Measurements from ENCODE around the gene PTPRC. TPM values are rescaled to one million over a fixed set of nuclear protein-coding genes. Genes with fewer than 3 reads are reported as not detected.

PTPRC gene
- polyA plus RNA-seq, 4 donors = 5.6 to 8.5 (median 6.4) TPM

GRCh38 chr1:198794498-198794897 lies 155.7 kb downstream of the PTPRC start:
- no peak for DNase-seq (ENCODE audit: low read depth in 4 of 4, low spot score in 3 of 4)

DNA sequence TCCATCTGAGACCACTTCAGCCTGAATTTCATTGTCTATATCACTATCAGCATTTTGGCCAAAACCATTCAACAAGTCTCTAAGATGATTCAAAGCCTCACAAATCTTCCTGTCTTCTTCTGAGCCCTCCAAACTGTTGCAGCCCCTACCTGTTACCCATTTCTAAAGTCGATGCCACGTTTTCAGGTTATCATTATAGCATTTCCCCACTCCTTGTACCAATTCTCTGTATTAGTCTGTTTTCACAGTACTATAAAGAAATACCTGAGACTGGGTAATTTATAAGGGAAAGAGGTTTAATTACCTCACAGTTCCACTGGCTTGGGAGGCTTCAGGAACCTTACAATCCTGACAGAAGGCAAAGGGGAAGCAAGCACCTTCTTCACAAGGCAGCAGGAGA lies 158.8 kb downstream of the PTPRC start:
- DNase-seq (ENCODE audit: low read depth in 4 of 4, low spot score in 3 of 4) = no peak

- DNase-seq (ENCODE audit: low read depth in 4 of 4, low spot score in 3 of 4) = no peak
Measured at GRCh38 chr1:198798923-198799386, 160.1 kb downstream of the PTPRC start.

GRCh38 chr1:198805498-198806151 lies 166.8 kb downstream of the PTPRC start:
- DNase-seq (ENCODE audit: low read depth in 4 of 4, low spot score in 3 of 4) = no peak

- DNase-seq (ENCODE audit: low read depth in 4 of 4, low spot score in 3 of 4) = no peak
Measured at GRCh38 chr1:198806861-198807260, 168.0 kb downstream of the PTPRC start.

Other genes starting within 250 kb of the PTPRC start
- gene ATP6V1G3, start 98.4 kb upstream of the PTPRC start, polyA plus RNA-seq (ENCODE audit: insufficient read length in 4 of 4) = 1 to 10 TPM in 3 of 4 donors, not detected in 1; 4.3 to 8.1 (median 4.9) TPM